ENCODE data around the gene HOXA6. TPM values are rescaled to one million over a fixed set of nuclear protein-coding genes. Genes with fewer than 3 reads are reported as not detected.

Gene HOXA6
- total RNA-seq, 1 donor from 2014 or later, result not detected

DNA sequence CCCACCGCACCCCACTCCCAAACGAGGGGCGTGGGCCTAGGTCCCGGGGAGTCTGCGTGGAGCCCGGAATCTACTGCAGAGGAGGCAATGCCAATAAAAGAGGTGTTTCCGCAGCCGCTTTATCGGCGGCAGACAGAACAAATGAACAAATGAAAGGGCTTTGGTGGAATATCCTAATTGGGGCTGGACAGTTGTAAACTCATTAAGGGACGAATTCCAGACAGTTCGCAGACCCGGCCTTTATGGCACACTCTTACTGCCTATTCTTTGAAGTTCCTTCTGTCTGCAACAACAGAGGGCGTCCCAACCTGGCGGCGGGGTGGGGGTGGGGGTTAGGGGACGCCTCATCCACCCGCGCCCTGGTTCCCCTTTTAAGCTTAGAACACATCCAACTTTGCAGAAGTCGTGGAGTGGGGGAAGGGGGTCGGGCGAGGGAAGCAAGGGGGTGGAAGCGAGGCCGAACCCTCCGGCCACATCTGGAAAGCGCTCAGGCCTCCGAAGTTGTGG lies 13.7 kb upstream of the HOXA6 start:
- DNase-seq, result peak; percentile 6
- Mint-ChIP-seq H3K4me1 (ENCODE audit: low read depth, unreplicated experiment) (peaks cover 4% of the 10 kb centered on the region), H3K27me3 (ENCODE audit: unreplicated experiment) (peaks cover 46% of the 10 kb centered on the region), H3K36me3 (ENCODE audit: unreplicated experiment) (peaks cover 10% of the 10 kb centered on the region), H3K9me3 (ENCODE audit: unreplicated experiment) (peaks cover 18% of the 10 kb centered on the region), H3K4me3 (ENCODE audit: unreplicated experiment) (peak overlapping the region; percentile 46), H3K27ac (ENCODE audit: unreplicated experiment) (no peak overlapping the region)
- TF ChIP-seq CTCF (IDR thresholded peaks at IDR 0.05; ENCODE audit: partially characterized antibody, unreplicated experiment), result peak; percentile 49

- H3K4me1 Mint-ChIP-seq (ENCODE audit: low read depth, unreplicated experiment), result peaks cover 3% of the 10 kb centered on the region
- peaks cover 45% of the 10 kb centered on the region for H3K27me3 Mint-ChIP-seq (ENCODE audit: unreplicated experiment)
- peaks cover 14% of the 10 kb centered on the region for H3K9me3 Mint-ChIP-seq (ENCODE audit: unreplicated experiment)
- peak; percentile 100 for TF ChIP-seq CTCF (IDR thresholded peaks at IDR 0.05; ENCODE audit: partially characterized antibody, unreplicated experiment)
- peak overlapping the region; percentile 46 for H3K4me3 Mint-ChIP-seq (ENCODE audit: unreplicated experiment)
- H3K36me3 Mint-ChIP-seq (ENCODE audit: unreplicated experiment), result peaks cover 10% of the 10 kb centered on the region
- peak; percentile 94 for DNase-seq
- no peak overlapping the region for H3K27ac Mint-ChIP-seq (ENCODE audit: unreplicated experiment)
Observed at GRCh38 chr7:27160546-27161213, 13.1 kb upstream of the HOXA6 start.

- TF ChIP-seq CTCF (IDR thresholded peaks at IDR 0.05; ENCODE audit: partially characterized antibody, unreplicated experiment), result no peak
- Mint-ChIP-seq H3K27me3 (ENCODE audit: unreplicated experiment) (peaks cover 47% of the 10 kb centered on the region), H3K4me3 (ENCODE audit: unreplicated experiment) (peak overlapping the region; percentile 38)
Observed at GRCh38 chr7:27160145-27160545, 12.6 kb upstream of the HOXA6 start.

GRCh38 chr7:27159266-27160144 lies 11.9 kb upstream of the HOXA6 start:
- Mint-ChIP-seq H3K4me3 (ENCODE audit: unreplicated experiment) (peak overlapping the region; percentile 82), H3K27ac (ENCODE audit: unreplicated experiment) (no peak overlapping the region), H3K27me3 (ENCODE audit: unreplicated experiment) (peaks cover 50% of the 10 kb centered on the region), H3K9me3 (ENCODE audit: unreplicated experiment) (peaks cover 16% of the 10 kb centered on the region), H3K36me3 (ENCODE audit: unreplicated experiment) (peaks cover 10% of the 10 kb centered on the region), H3K4me1 (ENCODE audit: low read depth, unreplicated experiment) (peaks cover 2% of the 10 kb centered on the region)
- TF ChIP-seq CTCF (IDR thresholded peaks at IDR 0.05; ENCODE audit: partially characterized antibody, unreplicated experiment), result no peak
- DNase-seq, result no peak

More at GRCh38 chr7:27160145-27160545, 12.6 kb upstream of the HOXA6 start:
- Mint-ChIP-seq H3K9me3 (ENCODE audit: unreplicated experiment) (peaks cover 15% of the 10 kb centered on the region), H3K36me3 (ENCODE audit: unreplicated experiment) (peaks cover 10% of the 10 kb centered on the region), H3K27ac (ENCODE audit: unreplicated experiment) (no peak overlapping the region), H3K4me1 (ENCODE audit: low read depth, unreplicated experiment) (peaks cover 2% of the 10 kb centered on the region)
- no peak for DNase-seq
